ENCODE results near the gene RGL4.
"Not testable (repeated sequence)": the region's sequence is repeated elsewhere in the genome, so short reads cannot be mapped to it uniquely, and the experiment has no call there.

Gene RGL4

GRCh38 chr22:23690713-23691112 is at the start of gene RGL4:
Gene RGL4 (plus strand): TSS chr22:23691013. CDS start chr22:23692031, 1,018 bp downstream.
- no peak for DNase-seq

- not testable (repeated sequence) for DNase-seq
Observed at GRCh38 chr22:23646526-23646925, 44.3 kb upstream of the RGL4 start.

GRCh38 chr22:23649071-23649501 is 41.7 kb upstream of the RGL4 start:
- DNase-seq, result no peak

- DNase-seq, result no peak
Observed at GRCh38 chr22:23651676-23652075, 39.1 kb upstream of the RGL4 start.

GRCh38 chr22:23652286-23652685 is 38.5 kb upstream of the RGL4 start:
- DNase-seq, result no peak

- DNase-seq, result no peak
Observed at GRCh38 chr22:23652711-23653110, 38.1 kb upstream of the RGL4 start.

GRCh38 chr22:23655891-23656475 is 34.8 kb upstream of the RGL4 start:
- DNase-seq, result no peak

GRCh38 chr22:23657727-23658126 is 33.1 kb upstream of the RGL4 start:
- DNase-seq, result no peak

GRCh38 chr22:23660381-23660780 is 30.4 kb upstream of the RGL4 start:
- DNase-seq, result not testable (repeated sequence)

GRCh38 chr22:23670378-23671295 is 20.2 kb upstream of the RGL4 start:
- no peak for DNase-seq

GRCh38 chr22:23671387-23671786 is 19.4 kb upstream of the RGL4 start:
- DNase-seq, result not testable (repeated sequence)

- peak; percentile 35 for DNase-seq
Observed at GRCh38 chr22:23672307-23673049, 18.3 kb upstream of the RGL4 start.

- DNase-seq, result no peak
Observed at GRCh38 chr22:23673050-23673620, 17.7 kb upstream of the RGL4 start.

GRCh38 chr22:23673826-23674690 is 16.8 kb upstream of the RGL4 start:
- no peak for DNase-seq

GRCh38 chr22:23674886-23675501 is 15.8 kb upstream of the RGL4 start:
- DNase-seq, result not testable (repeated sequence)

GRCh38 chr22:23675502-23676415 is 15.1 kb upstream of the RGL4 start:
- DNase-seq, result no peak

- DNase-seq, result not testable (repeated sequence)
Observed at GRCh38 chr22:23676841-23677700, 13.7 kb upstream of the RGL4 start.

GRCh38 chr22:23677701-23677995 is 13.2 kb upstream of the RGL4 start:
- DNase-seq, result peak; percentile 64

GRCh38 chr22:23678133-23678532 is 12.7 kb upstream of the RGL4 start:
- DNase-seq, result peak; percentile 61

Data from NCI-H82 (cell line).